SKM-1 (cell line): Measurements from ENCODE around the gene KLC1.

Experiments
- DNase-seq: peaks from one replicate; lab custom pipeline; 2025; ENCODE audit not compliant: unreplicated experiment; lab: John Stamatoyannopoulos, UW

KLC1 gene

DNA sequence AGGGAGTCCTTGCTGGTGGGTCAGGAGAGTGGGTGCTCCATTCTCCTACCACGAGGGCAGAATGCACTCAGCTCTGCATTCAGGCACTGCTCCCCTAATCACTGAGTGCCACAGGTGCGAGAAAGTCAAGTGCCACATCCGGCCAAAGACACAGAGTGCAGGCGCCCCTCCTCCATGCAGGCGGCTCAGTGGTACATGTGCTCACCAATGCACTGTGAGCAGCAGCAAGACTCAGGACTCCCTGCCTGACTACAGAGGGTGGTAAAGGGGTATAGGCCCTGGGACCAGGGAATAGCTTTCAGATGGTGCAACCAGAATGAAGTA is 119.5 kb downstream of the KLC1 start:
- no peak for DNase-seq

DNA sequence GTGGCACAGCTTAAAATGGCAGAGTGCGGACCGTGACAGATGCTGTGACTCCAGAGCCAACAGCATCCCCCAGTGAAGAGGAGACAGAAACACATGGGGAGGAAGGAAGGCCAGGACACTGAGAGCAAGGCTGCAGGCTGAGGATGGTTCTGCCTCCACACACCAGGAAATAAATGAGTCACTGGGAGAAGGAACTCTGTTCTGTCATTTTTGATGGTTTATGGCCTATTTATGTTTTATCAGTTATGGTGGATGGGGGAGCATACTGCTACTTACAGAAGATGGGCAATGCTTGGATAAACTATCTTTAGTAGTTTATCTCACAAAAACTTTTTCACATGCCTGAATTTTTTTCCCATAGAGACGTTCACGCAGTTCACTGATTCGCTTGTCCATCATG is 120.4 kb downstream of the KLC1 start:
- DNase-seq: no peak

DNA sequence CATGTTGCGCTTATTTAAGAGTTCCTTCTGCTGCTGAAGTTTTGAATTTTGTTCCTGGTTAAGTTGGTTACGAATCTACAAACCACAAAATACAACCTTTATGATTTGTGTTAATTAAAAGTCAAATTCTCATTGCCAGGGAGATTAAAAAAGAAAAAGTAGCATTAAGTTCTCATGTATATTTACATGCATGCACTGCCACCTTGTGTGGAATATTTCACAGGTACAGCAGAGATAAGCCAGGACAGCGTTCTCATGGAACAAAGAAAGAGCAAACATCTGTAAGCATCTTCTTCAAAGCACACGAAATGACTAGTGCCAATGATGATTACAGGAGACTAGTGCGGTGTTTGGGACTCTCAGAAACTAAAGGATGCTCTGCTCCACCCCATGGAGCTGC is 120.8 kb downstream of the KLC1 start:
- no peak for DNase-seq
